HepG2 (cell line): Measurements from ENCODE around the gene EDC3. TPM values are rescaled to one million over a fixed set of nuclear protein-coding genes. Genes with fewer than 3 reads are reported as not detected.
A peak's percentile ranks its signal among the peaks of the same experiment; 100 is the strongest.

Source experiments
- ATF2 ChIP-seq: sonication (generic); formaldehyde crosslinking; IDR thresholded peaks from 2 replicates; pipeline ENCODE4 v1.4.0; 2020; ENCODE audit warnings: missing genetic modification reagents
- HNRNPH1 ChIP-seq: fragments of 200-400 bp; formaldehyde crosslinking; optimal IDR thresholded peaks from 2 replicates; pipeline ENCODE3; 2017; ENCODE audit warnings: mild to moderate bottlenecking, low read depth, low read length
- RBFOX2 ChIP-seq: fragments of 200-400 bp; formaldehyde crosslinking; IDR thresholded peaks from 2 replicates; pipeline ENCODE4 v1.6.1; 2017; ENCODE audit warnings: low read depth, mild to moderate bottlenecking, low read length
- SP140L ChIP-seq: sonication (generic); formaldehyde crosslinking; IDR thresholded peaks from 2 replicates; pipeline ENCODE4 v1.4.0; 2020; ENCODE audit warnings: missing genetic modification reagents, borderline replicate concordance
- U2AF2 ChIP-seq: fragments of 200-400 bp; formaldehyde crosslinking; IDR thresholded peaks from 2 replicates; pipeline ENCODE4 v1.6.1; 2017; ENCODE audit warnings: low read depth, mild to moderate bottlenecking, low read length
- ZBTB20 ChIP-seq: sonication (generic); formaldehyde crosslinking; IDR thresholded peaks from 2 replicates; pipeline ENCODE4 v1.8.1; 2023; ENCODE audit warnings: missing genetic modification reagents, low read depth, mild to moderate bottlenecking, borderline replicate concordance
- ZNF710 ChIP-seq: sonication (generic); formaldehyde crosslinking; IDR thresholded peaks from 2 replicates; pipeline ENCODE4 v1.5.0; 2020; ENCODE audit warnings: mild to moderate bottlenecking, missing genetic modification reagents, borderline replicate concordance
- ZNF713 ChIP-seq: sonication (generic); formaldehyde crosslinking; IDR thresholded peaks from 2 replicates; pipeline ENCODE4 v1.4.0; 2020; ENCODE audit warnings: mild to moderate bottlenecking, missing genetic modification reagents
- polyA plus RNA-seq, 8 experiments: library from polyadenylated mRNA; depleted of rRNA in 3 of 8; stranded (reverse) in 7 of 8; unstranded in 1 of 8; fragments of >200 nt; fragmentation: Illumina TruSeq in 4 of 8; extraction: Trizol in 4 of 8; gene quantifications; 2 replicates each; pipeline versions ENCODE4 v1.2.1 to v1.2.3, GENCODE V29; 2011 to 2016; ENCODE audit warnings: low read depth in 4 of 8, missing spikeins in 1 of 8, mixed read lengths in 1 of 8; ENCODE audit not compliant: insufficient read depth in 1 of 8
- total RNA-seq, 5 experiments: library from RNA; depleted of rRNA; stranded (reverse); fragments of >200 nt; fragmentation: Illumina TruSeq; extraction: Trizol; gene quantifications; 2 replicates each; pipeline ENCODE4 v1.2.3, GENCODE V29; 2016; ENCODE audit warnings: low read depth in 1 of 5
- TF ChIP-seq, protein P1 (sequence below): sonication (generic); formaldehyde crosslinking; IDR thresholded peaks from 2 replicates; pipeline ENCODE4 v1.4.0; 2020; ENCODE audit warnings: mild to moderate bottlenecking, missing genetic modification reagents
- TF ChIP-seq, protein P2 (sequence below): IDR thresholded peaks from 2 replicates; pipeline ENCODE4 v1.6.1; 2012; ENCODE audit warnings: low read length, improper control_type of control experiment

EDC3 gene
- total and polyA plus RNA-seq, 2 of the 13 experiments (the other 11 are each of a cell fraction or from before 2014, with no cell fraction given), result 17.4 to 32.0 TPM

- TF ChIP-seq, protein P1, sequence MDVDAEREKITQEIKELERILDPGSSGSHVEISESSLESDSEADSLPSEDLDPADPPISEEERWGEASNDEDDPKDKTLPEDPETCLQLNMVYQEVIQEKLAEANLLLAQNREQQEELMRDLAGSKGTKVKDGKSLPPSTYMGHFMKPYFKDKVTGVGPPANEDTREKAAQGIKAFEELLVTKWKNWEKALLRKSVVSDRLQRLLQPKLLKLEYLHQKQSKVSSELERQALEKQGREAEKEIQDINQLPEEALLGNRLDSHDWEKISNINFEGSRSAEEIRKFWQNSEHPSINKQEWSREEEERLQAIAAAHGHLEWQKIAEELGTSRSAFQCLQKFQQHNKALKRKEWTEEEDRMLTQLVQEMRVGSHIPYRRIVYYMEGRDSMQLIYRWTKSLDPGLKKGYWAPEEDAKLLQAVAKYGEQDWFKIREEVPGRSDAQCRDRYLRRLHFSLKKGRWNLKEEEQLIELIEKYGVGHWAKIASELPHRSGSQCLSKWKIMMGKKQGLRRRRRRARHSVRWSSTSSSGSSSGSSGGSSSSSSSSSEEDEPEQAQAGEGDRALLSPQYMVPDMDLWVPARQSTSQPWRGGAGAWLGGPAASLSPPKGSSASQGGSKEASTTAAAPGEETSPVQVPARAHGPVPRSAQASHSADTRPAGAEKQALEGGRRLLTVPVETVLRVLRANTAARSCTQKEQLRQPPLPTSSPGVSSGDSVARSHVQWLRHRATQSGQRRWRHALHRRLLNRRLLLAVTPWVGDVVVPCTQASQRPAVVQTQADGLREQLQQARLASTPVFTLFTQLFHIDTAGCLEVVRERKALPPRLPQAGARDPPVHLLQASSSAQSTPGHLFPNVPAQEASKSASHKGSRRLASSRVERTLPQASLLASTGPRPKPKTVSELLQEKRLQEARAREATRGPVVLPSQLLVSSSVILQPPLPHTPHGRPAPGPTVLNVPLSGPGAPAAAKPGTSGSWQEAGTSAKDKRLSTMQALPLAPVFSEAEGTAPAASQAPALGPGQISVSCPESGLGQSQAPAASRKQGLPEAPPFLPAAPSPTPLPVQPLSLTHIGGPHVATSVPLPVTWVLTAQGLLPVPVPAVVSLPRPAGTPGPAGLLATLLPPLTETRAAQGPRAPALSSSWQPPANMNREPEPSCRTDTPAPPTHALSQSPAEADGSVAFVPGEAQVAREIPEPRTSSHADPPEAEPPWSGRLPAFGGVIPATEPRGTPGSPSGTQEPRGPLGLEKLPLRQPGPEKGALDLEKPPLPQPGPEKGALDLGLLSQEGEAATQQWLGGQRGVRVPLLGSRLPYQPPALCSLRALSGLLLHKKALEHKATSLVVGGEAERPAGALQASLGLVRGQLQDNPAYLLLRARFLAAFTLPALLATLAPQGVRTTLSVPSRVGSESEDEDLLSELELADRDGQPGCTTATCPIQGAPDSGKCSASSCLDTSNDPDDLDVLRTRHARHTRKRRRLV (CRISPR knock-in tag), result no peak
- TF ChIP-seq ATF2 (CRISPR knock-in tag) (peak; percentile 71; the same call in 1 of the 2 replicates), SP140L (CRISPR knock-in tag) (no peak), ZBTB20 (CRISPR knock-in tag) (no peak), HNRNPH1 (no peak), U2AF2 (no peak), RBFOX2 (no peak), ZNF713 (CRISPR knock-in tag) (no peak), ZNF710 (CRISPR knock-in tag) (0 out of 2 replicates have a peak, but pooled peaks have one; percentile 30)
- TF ChIP-seq, protein P2, sequence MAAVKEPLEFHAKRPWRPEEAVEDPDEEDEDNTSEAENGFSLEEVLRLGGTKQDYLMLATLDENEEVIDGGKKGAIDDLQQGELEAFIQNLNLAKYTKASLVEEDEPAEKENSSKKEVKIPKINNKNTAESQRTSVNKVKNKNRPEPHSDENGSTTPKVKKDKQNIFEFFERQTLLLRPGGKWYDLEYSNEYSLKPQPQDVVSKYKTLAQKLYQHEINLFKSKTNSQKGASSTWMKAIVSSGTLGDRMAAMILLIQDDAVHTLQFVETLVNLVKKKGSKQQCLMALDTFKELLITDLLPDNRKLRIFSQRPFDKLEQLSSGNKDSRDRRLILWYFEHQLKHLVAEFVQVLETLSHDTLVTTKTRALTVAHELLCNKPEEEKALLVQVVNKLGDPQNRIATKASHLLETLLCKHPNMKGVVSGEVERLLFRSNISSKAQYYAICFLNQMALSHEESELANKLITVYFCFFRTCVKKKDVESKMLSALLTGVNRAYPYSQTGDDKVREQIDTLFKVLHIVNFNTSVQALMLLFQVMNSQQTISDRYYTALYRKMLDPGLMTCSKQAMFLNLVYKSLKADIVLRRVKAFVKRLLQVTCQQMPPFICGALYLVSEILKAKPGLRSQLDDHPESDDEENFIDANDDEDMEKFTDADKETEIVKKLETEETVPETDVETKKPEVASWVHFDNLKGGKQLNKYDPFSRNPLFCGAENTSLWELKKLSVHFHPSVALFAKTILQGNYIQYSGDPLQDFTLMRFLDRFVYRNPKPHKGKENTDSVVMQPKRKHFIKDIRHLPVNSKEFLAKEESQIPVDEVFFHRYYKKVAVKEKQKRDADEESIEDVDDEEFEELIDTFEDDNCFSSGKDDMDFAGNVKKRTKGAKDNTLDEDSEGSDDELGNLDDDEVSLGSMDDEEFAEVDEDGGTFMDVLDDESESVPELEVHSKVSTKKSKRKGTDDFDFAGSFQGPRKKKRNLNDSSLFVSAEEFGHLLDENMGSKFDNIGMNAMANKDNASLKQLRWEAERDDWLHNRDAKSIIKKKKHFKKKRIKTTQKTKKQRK, result no peak
Observed at GRCh38 chr15:74620636-74621545, 74.9 kb downstream of the EDC3 start (continued).
